Suprapubic skin (tissue), 4 donors: Measurements from ENCODE around the gene NFX1. TPM values are rescaled to one million over a fixed set of nuclear protein-coding genes. Genes with fewer than 3 reads are reported as not detected.

ENCODE experiments used
- DNase-seq, 2 donors: peaks; one replicate each; pipeline ENCODE4 v3.0.0-alpha.2; 2019; ENCODE audit warnings: low spot score in 2 of 2
- H3K27ac ChIP-seq: fragments of 200-600 bp; sonication (generic); one replicate; pipeline ENCODE4 v1.5.1; 2019
- H3K27me3 ChIP-seq: fragments of 200-600 bp; sonication (generic); one replicate; pipeline ENCODE4 v1.5.1; 2019
- H3K36me3 ChIP-seq: fragments of 200-600 bp; sonication (generic); one replicate; pipeline ENCODE4 v1.5.1; 2019
- H3K4me1 ChIP-seq: fragments of 200-600 bp; sonication (generic); one replicate; pipeline ENCODE4 v1.5.1; 2019
- H3K4me3 ChIP-seq: fragments of 200-600 bp; sonication (generic); one replicate; pipeline ENCODE4 v1.5.1; 2019; ENCODE audit warnings: mild to moderate bottlenecking
- H3K9me3 ChIP-seq: fragments of 200-600 bp; sonication (generic); one replicate; pipeline ENCODE4 v1.5.1; 2019
- EP300 ChIP-seq: sonication (generic); formaldehyde crosslinking; IDR thresholded peaks from one replicate; pipeline ENCODE4 v1.6.1; 2017; ENCODE audit warnings: antibody characterized with exemption
- POLR2A ChIP-seq, 2 donors: fragments of 450-650 bp; IDR thresholded peaks; one replicate each; pipeline ENCODE4 v1.6.1; 2017; ENCODE audit warnings: antibody characterized with exemption in 2 of 2, mild to moderate bottlenecking in 2 of 2, moderate library complexity in 2 of 2
- POLR2AphosphoS5 ChIP-seq, 3 donors: sonication (generic); formaldehyde crosslinking; IDR thresholded peaks; one replicate each; pipeline ENCODE4 v1.6.1; 2017; ENCODE audit warnings: antibody characterized with exemption in 3 of 3
- WGBS: methylation state at CpG from one replicate; pipeline ENCODE4 v1.1.5; 2018; 5-methylcytosine and 5-hydroxymethylcytosine counted together
- total RNA-seq, 4 donors: library from RNA; depleted of rRNA; stranded (reverse); fragments of >200 nt; gene quantifications; one replicate each; pipeline ENCODE4 v1.1.0, GENCODE V29; 2016
- TF ChIP-seq, protein P1 (sequence below), 2 donors: fragments of 200-600 bp in 1 of 2; fragments of 450-650 bp in 1 of 2; sonication (generic) in 1 of 2; IDR thresholded peaks; one replicate each; pipeline ENCODE4 v1.5.1; 2016 to 2019; ENCODE audit warnings: antibody characterized with exemption in 2 of 2, mild to moderate bottlenecking in 1 of 2, moderate library complexity in 1 of 2

NFX1 gene
- total RNA-seq, 4 donors from 2014 or later: 42.0 to 91.4 (median 46.0) TPM

GRCh38 chr9:33273972-33274328 is 16.4 kb upstream of the NFX1 start:
- H3K36me3 ChIP-seq: peaks cover 96% of the 10 kb centered on the region
- TF ChIP-seq EP300 (no peak), POLR2AphosphoS5 (IDR thresholded peaks at IDR 0.05) (no peak), POLR2A (IDR thresholded peaks at IDR 0.05) (no peak)
- TF ChIP-seq, protein P1, sequence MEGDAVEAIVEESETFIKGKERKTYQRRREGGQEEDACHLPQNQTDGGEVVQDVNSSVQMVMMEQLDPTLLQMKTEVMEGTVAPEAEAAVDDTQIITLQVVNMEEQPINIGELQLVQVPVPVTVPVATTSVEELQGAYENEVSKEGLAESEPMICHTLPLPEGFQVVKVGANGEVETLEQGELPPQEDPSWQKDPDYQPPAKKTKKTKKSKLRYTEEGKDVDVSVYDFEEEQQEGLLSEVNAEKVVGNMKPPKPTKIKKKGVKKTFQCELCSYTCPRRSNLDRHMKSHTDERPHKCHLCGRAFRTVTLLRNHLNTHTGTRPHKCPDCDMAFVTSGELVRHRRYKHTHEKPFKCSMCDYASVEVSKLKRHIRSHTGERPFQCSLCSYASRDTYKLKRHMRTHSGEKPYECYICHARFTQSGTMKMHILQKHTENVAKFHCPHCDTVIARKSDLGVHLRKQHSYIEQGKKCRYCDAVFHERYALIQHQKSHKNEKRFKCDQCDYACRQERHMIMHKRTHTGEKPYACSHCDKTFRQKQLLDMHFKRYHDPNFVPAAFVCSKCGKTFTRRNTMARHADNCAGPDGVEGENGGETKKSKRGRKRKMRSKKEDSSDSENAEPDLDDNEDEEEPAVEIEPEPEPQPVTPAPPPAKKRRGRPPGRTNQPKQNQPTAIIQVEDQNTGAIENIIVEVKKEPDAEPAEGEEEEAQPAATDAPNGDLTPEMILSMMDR (IDR thresholded peaks at IDR 0.05): no peak
- no peaks in the 10 kb centered on the region for H3K9me3 ChIP-seq
- H3K4me1 ChIP-seq: no peaks in the 10 kb centered on the region
- H3K27ac ChIP-seq: no peak overlapping the region
- DNase-seq: no peak
- no peaks in the 10 kb centered on the region for H3K27me3 ChIP-seq
- WGBS: 96% methylated on average over 2 of the region's 2 CpGs
- H3K4me3 ChIP-seq: no peak overlapping the region

DNA sequence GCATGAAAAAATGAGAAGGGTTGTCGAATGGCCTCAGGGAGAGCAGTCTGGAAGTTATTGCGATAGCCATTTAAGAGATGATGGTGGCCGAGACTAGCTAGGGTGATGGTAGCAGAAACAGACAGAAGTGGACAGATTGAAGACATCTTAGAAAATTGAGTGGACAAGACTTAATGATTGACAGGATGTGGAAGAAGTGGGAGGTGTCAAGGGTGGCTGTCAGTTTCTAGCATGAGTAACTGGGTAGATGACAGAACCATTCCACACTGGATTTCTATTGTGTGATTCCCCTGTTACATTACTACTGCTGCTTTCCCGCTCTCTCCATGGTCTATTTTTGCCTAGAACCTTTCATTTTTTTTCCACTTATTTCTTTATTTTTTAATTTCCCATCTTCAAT is 12.8 kb upstream of the NFX1 start:
- 94% methylated on average over 4 of the region's 4 CpGs for WGBS
- Histone ChIP-seq H3K4me3 (no peak overlapping the region), H3K36me3 (peaks cover 96% of the 10 kb centered on the region), H3K27me3 (no peaks in the 10 kb centered on the region), H3K4me1 (no peaks in the 10 kb centered on the region), H3K27ac (no peak overlapping the region), H3K9me3 (no peaks in the 10 kb centered on the region)
- no peak for TF ChIP-seq POLR2AphosphoS5 (IDR thresholded peaks at IDR 0.05)
- no peak for TF ChIP-seq POLR2A (IDR thresholded peaks at IDR 0.05)
- TF ChIP-seq EP300: no peak
- TF ChIP-seq, protein P1 (IDR thresholded peaks at IDR 0.05): no peak
- DNase-seq: no peak

DNA sequence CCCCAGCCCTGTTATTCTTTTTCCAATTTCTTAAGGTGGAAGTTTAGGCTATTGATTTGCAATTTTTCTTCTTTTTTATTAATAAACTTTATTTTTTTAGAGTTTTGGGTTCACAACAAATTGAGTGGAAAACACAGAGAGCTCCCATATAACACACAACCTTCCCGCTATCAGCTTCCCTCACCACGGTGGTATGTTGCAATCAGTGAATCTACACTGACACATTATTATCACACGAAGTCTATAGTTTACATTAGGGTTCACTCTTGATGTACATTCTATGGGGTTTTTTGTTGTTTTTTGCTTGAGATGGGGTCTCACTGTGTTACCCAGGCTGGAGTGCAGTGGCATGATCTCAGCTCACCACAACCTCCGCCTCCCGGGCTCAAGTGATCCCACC is 4.8 kb upstream of the NFX1 start:
- Histone ChIP-seq H3K27me3 (no peaks in the 10 kb centered on the region), H3K36me3 (peaks cover 36% of the 10 kb centered on the region), H3K27ac (no peak overlapping the region), H3K9me3 (no peaks in the 10 kb centered on the region), H3K4me3 (no peak overlapping the region), H3K4me1 (peaks cover 22% of the 10 kb centered on the region)
- TF ChIP-seq, protein P1 (IDR thresholded peaks at IDR 0.05): no peak
- TF ChIP-seq POLR2A (IDR thresholded peaks at IDR 0.05) (no peak), EP300 (no peak), POLR2AphosphoS5 (IDR thresholded peaks at IDR 0.05) (no peak)
- WGBS: 80% methylated on average over 5 of the region's 5 CpGs
- DNase-seq: no peak

DNA sequence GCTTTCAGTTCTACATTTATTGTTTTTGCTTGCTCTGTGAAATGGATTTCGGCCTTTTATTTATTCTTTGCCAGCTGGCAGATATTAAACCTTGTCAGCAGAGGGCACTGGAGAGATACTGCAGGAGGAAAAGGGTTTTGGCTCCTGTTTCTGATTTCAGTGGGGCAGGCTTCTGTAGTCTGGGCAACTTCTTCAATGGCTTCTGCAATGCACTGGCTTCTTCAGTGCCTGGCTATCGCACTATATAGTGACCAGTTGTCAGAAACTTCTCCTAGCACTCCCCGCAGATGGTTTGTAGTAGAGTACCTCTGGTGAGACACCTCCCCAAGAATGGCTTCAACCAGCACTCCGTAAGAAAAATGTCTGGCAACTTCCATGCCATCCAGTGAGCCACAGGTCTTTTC is 3.2 kb upstream of the NFX1 start:
- DNase-seq: no peak
- Histone ChIP-seq H3K27ac (peak overlapping the region; percentile 41), H3K27me3 (no peaks in the 10 kb centered on the region), H3K9me3 (no peaks in the 10 kb centered on the region), H3K4me1 (peaks cover 37% of the 10 kb centered on the region), H3K36me3 (peaks cover 21% of the 10 kb centered on the region), H3K4me3 (no peak overlapping the region)
- 43% methylated on average over 4 of the region's 4 CpGs for WGBS
- TF ChIP-seq, protein P1 (IDR thresholded peaks at IDR 0.05): peak; percentile 29 to 70
- TF ChIP-seq POLR2A (IDR thresholded peaks at IDR 0.05): no peak

DNA sequence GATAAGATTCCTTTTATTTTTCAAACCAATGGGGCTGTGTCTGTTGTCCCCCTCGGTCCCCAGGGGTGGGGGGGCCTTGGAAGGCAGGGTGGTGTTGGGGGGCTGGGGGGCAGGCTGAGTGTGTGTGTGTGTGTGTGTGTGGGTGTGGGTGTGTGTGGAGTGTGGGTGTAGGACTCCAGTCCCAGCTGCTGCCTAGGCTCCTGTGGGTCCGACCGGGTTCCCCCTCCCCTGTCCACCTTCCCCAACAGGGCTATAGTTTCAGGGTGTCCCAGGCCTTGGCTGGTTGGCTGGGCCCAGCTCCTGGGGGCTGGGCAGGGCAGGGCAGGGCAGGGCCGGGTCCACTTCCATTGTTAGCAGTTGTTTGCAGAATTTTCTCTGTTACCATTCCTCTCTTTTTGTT is 2.1 kb upstream of the NFX1 start:
- DNase-seq: peak in 1 of 2 donors; percentile 66
- 76% methylated on average over 4 of the region's 4 CpGs for WGBS
- H3K9me3 ChIP-seq: no peaks in the 10 kb centered on the region
- H3K27ac ChIP-seq: no peak overlapping the region
- H3K36me3 ChIP-seq: peaks cover 18% of the 10 kb centered on the region
- H3K4me3 ChIP-seq: no peak overlapping the region
- H3K4me1 ChIP-seq: peaks cover 49% of the 10 kb centered on the region
- TF ChIP-seq POLR2AphosphoS5 (IDR thresholded peaks at IDR 0.05) (no peak), POLR2A (IDR thresholded peaks at IDR 0.05) (no peak), EP300 (no peak)
- TF ChIP-seq, protein P1 (IDR thresholded peaks at IDR 0.05): no peak
- no peaks in the 10 kb centered on the region for H3K27me3 ChIP-seq
